GM23248 (cell line): Measurements from ENCODE around the gene DNAJB8.

ENCODE experiments used
- EZH2 ChIP-seq: fragments of 200-600 bp; sonication (generic); IDR thresholded peaks from 2 replicates; pipeline ENCODE4 v1.6.1; 2018; ENCODE audit warnings: antibody characterized with exemption, mild to moderate bottlenecking; ENCODE audit not compliant: insufficient read depth, poor library complexity, severe bottlenecking
- EZH2phosphoT487 ChIP-seq: fragments of 200-600 bp; sonication (generic); IDR thresholded peaks from 2 replicates; pipeline ENCODE4 v1.6.1; 2018; ENCODE audit warnings: antibody characterized with exemption, moderate library complexity, mild to moderate bottlenecking, low read depth; ENCODE audit not compliant: insufficient read depth

DNA sequence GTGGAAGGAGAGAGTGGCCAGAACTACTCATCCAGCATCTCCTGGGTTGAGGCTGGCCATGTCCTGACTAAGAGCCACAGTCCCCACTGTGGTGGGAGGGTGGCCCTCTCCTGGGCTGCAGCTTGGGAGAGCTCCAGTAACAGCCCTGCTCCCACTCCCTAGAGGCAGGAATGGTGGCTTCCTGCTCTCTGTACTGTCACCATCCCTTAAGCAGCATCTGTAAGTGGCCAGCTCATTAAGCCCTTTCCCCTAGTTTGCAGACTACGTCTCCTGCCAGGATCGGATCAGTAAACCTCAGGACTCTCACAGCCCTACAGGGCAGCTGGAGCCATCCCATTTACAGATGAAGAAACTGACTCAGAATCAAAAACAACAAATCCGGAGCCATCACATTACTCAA is 30.5 kb downstream of the DNAJB8 start:
- no peak for TF ChIP-seq EZH2phosphoT487
- TF ChIP-seq EZH2: no peak
